Ovary (tissue), 3 donors: ENCODE data around the gene NDUFS7.

Experiments used
- CTCF ChIP-seq, 3 donors: fragments of 450-650 bp in 2 of 3; fragments of 200-600 bp in 1 of 3; IDR thresholded peaks; one replicate each; pipeline versions ENCODE4 v1.5.1 to v1.8.0; 2016 to 2022; ENCODE audit warnings: antibody characterized with exemption in 3 of 3, mild to moderate bottlenecking in 1 of 3
- EP300 ChIP-seq: sonication (generic); formaldehyde crosslinking; IDR thresholded peaks from one replicate; pipeline ENCODE4 v1.6.1; 2017; ENCODE audit warnings: antibody characterized with exemption
- POLR2A ChIP-seq: fragments of 450-650 bp; IDR thresholded peaks from one replicate; pipeline ENCODE4 v1.6.1; 2017; ENCODE audit warnings: antibody characterized with exemption, mild to moderate bottlenecking, moderate library complexity
- donor health status: DM: no; HTN: no; CAD: no.

GRCh38 chr19:1355568-1356507 lies 27.9 kb upstream of the NDUFS7 start:
- TF ChIP-seq CTCF (IDR thresholded peaks at IDR 0.05) (no peak), POLR2A (no peak), EP300 (no peak)
